Prostate gland (tissue), 2 donors: ENCODE measurements around the gene PPIH.

Experiments
- POLR2A ChIP-seq: fragments of 450-650 bp; IDR thresholded peaks from one replicate; pipeline ENCODE4 v1.6.1; 2016; ENCODE audit warnings: antibody characterized with exemption, mild to moderate bottlenecking
- TF ChIP-seq, protein P1 (sequence below), 4 experiments: fragments of 200-600 bp in 2 of 4; fragments of 450-650 bp in 2 of 4; sonication (generic) in 2 of 4; IDR thresholded peaks; 1 replicate in 3 of 4; 2 replicates in 1 of 4; pipeline ENCODE4 v1.5.1; 2016 to 2019; ENCODE audit warnings: antibody characterized with exemption in 4 of 4, mild to moderate bottlenecking in 2 of 4, moderate library complexity in 2 of 4

- no peak for TF ChIP-seq POLR2A
- TF ChIP-seq, protein P1, sequence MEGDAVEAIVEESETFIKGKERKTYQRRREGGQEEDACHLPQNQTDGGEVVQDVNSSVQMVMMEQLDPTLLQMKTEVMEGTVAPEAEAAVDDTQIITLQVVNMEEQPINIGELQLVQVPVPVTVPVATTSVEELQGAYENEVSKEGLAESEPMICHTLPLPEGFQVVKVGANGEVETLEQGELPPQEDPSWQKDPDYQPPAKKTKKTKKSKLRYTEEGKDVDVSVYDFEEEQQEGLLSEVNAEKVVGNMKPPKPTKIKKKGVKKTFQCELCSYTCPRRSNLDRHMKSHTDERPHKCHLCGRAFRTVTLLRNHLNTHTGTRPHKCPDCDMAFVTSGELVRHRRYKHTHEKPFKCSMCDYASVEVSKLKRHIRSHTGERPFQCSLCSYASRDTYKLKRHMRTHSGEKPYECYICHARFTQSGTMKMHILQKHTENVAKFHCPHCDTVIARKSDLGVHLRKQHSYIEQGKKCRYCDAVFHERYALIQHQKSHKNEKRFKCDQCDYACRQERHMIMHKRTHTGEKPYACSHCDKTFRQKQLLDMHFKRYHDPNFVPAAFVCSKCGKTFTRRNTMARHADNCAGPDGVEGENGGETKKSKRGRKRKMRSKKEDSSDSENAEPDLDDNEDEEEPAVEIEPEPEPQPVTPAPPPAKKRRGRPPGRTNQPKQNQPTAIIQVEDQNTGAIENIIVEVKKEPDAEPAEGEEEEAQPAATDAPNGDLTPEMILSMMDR (IDR thresholded peaks at IDR 0.05): no peak
Observed at GRCh38 chr1:42679364-42679983, 21.3 kb downstream of the PPIH start.
